ENCODE measurements around the gene PARK7.

PARK7 gene

DNA sequence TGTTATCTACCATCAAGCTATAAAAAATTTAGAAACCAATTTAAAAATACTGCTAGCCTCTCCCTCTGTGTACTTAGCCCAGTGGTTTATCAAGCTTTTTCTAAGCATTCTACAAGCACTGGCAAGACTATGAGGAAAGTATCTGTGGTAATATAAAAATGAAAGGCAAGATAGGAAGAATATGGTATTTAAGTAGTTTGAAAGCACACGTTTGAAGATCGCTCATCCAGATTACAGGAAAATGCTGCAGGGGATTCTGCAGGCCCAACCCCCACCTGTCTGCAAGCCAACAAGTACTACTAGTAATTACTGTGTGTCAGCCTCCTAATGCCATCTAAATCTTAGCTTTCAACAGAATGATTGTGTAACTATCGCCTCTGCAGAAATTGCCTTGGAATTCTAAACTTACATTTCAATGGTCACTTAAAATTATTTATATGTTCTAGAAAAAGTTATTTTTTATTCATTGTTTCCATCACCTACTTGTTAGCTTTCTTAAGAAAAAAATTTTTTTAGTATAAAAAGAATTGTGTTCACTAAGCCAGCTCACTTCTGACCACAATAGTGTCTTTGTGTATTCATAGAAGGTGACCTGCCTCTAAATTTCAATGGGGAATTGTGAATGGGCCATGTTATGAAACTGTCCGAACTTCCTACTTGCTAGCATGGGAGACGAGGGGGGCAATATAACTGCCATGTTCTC is 56.1 kb downstream of the PARK7 start:
- Mint-ChIP-seq H3K27me3 (ENCODE audit: low read depth, poor library complexity) (no peaks in the 10 kb centered on the region), H3K9me3 (no peaks in the 10 kb centered on the region), H3K36me3 (ENCODE audit: low read depth) (peaks cover 20% of the 10 kb centered on the region), H3K27ac (peak overlapping the region; percentile 77), H3K4me1 (peaks cover 73% of the 10 kb centered on the region), H3K4me3 (peak overlapping the region; percentile 54)
- TF ChIP-seq, protein P1, sequence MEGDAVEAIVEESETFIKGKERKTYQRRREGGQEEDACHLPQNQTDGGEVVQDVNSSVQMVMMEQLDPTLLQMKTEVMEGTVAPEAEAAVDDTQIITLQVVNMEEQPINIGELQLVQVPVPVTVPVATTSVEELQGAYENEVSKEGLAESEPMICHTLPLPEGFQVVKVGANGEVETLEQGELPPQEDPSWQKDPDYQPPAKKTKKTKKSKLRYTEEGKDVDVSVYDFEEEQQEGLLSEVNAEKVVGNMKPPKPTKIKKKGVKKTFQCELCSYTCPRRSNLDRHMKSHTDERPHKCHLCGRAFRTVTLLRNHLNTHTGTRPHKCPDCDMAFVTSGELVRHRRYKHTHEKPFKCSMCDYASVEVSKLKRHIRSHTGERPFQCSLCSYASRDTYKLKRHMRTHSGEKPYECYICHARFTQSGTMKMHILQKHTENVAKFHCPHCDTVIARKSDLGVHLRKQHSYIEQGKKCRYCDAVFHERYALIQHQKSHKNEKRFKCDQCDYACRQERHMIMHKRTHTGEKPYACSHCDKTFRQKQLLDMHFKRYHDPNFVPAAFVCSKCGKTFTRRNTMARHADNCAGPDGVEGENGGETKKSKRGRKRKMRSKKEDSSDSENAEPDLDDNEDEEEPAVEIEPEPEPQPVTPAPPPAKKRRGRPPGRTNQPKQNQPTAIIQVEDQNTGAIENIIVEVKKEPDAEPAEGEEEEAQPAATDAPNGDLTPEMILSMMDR (IDR thresholded peaks at IDR 0.05): no peak
- DNase-seq: no peak

DNA sequence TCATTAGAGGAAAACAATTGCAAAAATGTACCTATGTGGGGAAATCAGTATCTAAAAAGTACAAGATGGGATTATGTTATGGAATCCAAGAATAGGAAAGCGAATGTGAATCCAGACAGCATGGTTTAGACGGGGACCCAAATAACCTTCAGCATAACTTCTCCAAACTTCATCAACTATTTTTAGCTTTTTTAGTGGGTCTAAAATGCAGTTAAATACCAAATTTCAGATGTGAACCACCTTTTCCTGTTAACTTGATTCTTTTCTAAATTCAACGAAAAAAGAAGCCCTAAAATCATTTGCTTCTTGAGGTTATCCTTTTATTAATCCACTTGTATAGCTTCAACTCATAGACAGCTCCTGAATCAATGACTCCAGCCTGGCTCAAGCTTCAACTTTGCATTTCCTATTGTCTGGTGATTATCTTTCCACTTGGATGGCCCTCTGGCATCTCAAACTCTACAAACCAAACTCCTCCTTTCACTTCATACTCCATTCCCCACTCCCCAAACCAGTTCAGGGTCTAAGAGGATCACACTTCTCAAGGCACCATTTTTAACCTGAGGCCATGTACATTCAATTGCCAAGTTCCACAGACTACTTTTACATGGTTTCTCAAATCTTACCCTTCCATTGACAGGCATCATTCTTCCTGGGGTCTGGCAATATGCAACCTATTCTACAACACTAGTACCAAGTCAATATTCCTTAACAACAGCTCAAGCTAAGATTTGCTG is 57.1 kb downstream of the PARK7 start:
- H3K27ac Mint-ChIP-seq: no peak overlapping the region
- peak overlapping the region; percentile 41 for H3K4me3 Mint-ChIP-seq
- peaks cover 13% of the 10 kb centered on the region for H3K36me3 Mint-ChIP-seq (ENCODE audit: low read depth)
- DNase-seq: no peak
- no peaks in the 10 kb centered on the region for H3K27me3 Mint-ChIP-seq (ENCODE audit: low read depth, poor library complexity)
- TF ChIP-seq, protein P1 (IDR thresholded peaks at IDR 0.05): no peak
- no peaks in the 10 kb centered on the region for H3K9me3 Mint-ChIP-seq
- peaks cover 83% of the 10 kb centered on the region for H3K4me1 Mint-ChIP-seq

DNA sequence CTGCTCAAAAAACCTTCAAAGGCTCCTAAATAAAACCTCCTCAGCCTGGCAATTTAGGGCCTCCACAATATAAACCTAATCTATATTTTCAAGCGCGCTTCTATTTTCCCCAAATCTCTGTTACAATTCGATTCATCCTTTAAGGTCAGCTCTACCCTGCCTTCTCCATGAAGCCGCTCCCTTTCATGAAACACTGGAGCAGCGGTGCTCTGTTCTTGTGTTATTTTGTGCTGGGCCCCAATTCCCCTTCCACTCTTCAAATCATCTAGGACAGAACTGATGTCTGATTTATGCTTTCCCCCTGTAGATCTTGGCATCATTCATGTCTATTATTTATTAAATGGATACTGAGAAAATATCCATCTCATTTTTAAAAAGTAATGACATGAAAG is 57.7 kb downstream of the PARK7 start:
- no peaks in the 10 kb centered on the region for H3K9me3 Mint-ChIP-seq

DNA sequence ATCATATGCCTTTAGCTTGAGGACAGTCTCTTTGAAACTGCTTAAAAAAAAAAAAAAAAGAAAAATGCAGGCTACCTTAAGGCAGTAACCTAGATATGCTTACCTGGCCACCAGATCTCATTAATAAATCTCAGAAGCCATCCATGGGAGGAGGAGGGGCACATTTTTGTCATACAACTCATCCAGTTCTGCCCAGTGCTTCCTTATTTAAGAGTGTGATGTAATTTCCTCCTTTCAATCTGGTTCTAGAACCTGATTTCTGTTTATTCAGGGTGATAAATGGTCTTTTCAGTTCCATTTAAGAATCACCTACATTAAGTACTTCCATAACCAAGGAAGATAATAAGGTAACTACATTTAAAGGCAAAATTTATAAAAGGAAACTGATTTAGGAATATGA is 58.5 kb downstream of the PARK7 start:
- Mint-ChIP-seq H3K27me3 (ENCODE audit: low read depth, poor library complexity) (peaks cover 2% of the 10 kb centered on the region), H3K4me3 (no peak overlapping the region), H3K36me3 (ENCODE audit: low read depth) (peaks cover under 1% of the 10 kb centered on the region), H3K27ac (no peak overlapping the region), H3K4me1 (peaks cover 94% of the 10 kb centered on the region), H3K9me3 (no peaks in the 10 kb centered on the region)
- no peak for DNase-seq
- TF ChIP-seq, protein P1 (IDR thresholded peaks at IDR 0.05): no peak

More for the DNA sequence above, 57.7 kb downstream of the PARK7 start:
- H3K27me3 Mint-ChIP-seq (ENCODE audit: low read depth, poor library complexity): no peaks in the 10 kb centered on the region
- H3K27ac Mint-ChIP-seq: peak overlapping the region; percentile 71
- H3K36me3 Mint-ChIP-seq (ENCODE audit: low read depth): peaks cover 7% of the 10 kb centered on the region
- H3K4me1 Mint-ChIP-seq: peaks cover 89% of the 10 kb centered on the region
- TF ChIP-seq, protein P1 (IDR thresholded peaks at IDR 0.05): no peak
- DNase-seq: no peak
- H3K4me3 Mint-ChIP-seq: peak overlapping the region; percentile 41

DNA sequence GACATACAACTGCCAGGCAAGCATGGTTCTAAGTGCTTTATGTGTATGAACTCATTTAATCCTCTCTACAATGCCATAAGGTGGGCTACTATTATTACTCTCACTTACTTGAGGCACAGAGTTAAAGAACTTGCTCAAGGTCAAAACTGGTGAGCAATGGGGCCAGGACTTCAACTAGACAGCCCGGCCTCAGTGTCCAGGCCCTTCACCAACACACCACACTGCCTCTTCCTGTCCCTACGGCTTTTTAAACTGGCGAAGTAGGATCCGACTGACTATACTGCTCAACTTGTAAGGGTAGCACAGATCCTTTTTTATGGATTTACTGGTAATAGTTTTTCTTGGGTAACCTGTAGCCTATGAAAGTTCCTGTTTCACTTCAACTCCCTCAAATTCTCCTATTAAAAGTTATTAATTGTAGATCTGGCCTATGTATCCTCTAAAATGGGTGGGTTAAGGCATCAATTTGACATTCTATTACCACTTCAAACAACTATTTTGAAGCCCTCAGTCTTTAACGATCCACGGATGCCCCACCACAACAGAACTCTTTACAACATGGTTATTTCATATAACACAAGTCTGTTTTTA is 60.3 kb downstream of the PARK7 start:
- Mint-ChIP-seq H3K36me3 (ENCODE audit: low read depth) (no peaks in the 10 kb centered on the region), H3K27me3 (ENCODE audit: low read depth, poor library complexity) (peaks cover 6% of the 10 kb centered on the region), H3K9me3 (no peaks in the 10 kb centered on the region), H3K4me3 (no peak overlapping the region), H3K27ac (no peak overlapping the region), H3K4me1 (peaks cover 85% of the 10 kb centered on the region)
- DNase-seq: no peak
- TF ChIP-seq, protein P1 (IDR thresholded peaks at IDR 0.05): no peak

Data from nephron progenitor cell (in vitro differentiated cells).